ENCODE data around the gene TMEM184A.

Gene TMEM184A

GRCh38 chr7:1503816-1504775 is 51.9 kb downstream of the TMEM184A start, which contains the start of gene INTS1:
Gene INTS1 (minus strand): TSS chr7:1504389. CDS start chr7:1503960, 429 bp downstream.
- Histone ChIP-seq H3K36me3 (ENCODE audit: insufficient read depth, low read length) (peaks cover 19% of the 10 kb centered on the region; the same call in 1 of the 2 replicates), H3K4me3 (peak within 1 kb of the TSS; percentile 82), H3K9ac (ENCODE audit: insufficient read length) (peak within 1 kb of the TSS; percentile 89), H3K27ac (peak within 1 kb of the TSS; percentile 48; the same call in 1 of the 2 replicates), H3K9me3 (ENCODE audit: low read depth, low read length) (no peaks in the 10 kb centered on the region)
- TF ChIP-seq FOXP2 (optimal IDR thresholded peaks at IDR 0.05; ENCODE audit: control extremely low read depth, extremely low read length, insufficient read depth) (peak; percentile 64), POLR2AphosphoS5 (IDR thresholded peaks at IDR 0.05; ENCODE audit: borderline replicate concordance, low read depth, low read length) (peak; percentile 82), EZH2 (IDR thresholded peaks at IDR 0.05) (no peak)
- DNase-seq (ENCODE audit: low read depth, low spot score): peak; percentile 35

DNA sequence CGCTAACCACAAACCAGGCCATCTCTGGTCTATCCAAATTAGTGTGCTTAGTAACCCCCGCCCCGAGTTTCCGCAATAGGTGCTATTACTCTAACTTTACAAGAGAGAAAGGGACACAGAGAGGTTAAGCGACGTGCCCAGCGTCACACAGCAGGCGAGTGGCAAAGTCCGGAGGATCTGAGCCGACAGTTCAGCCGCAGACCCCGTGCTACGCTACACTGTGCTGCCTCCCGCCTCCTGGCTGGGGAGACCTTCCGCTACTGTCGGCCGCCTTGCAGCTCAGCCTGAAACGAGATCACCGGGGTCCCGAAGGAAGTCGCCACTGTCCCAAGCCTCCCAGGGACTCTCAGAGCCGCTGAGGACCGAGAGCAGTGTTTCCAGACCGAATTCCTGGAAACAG is 52.6 kb downstream of the TMEM184A start:
- no peak overlapping the region for H3K27ac ChIP-seq
- H3K9ac ChIP-seq (ENCODE audit: insufficient read length): peak overlapping the region; percentile 89
- H3K36me3 ChIP-seq (ENCODE audit: insufficient read depth, low read length): peaks cover 19% of the 10 kb centered on the region; the same call in 1 of the 2 replicates

GRCh38 chr7:1502845-1503244 is 53.2 kb downstream of the TMEM184A start:
- H3K9ac ChIP-seq (ENCODE audit: insufficient read length): no peak overlapping the region
- no peak for DNase-seq (ENCODE audit: low read depth, low spot score)

More for the DNA sequence above, 52.6 kb downstream of the TMEM184A start:
- Histone ChIP-seq H3K9me3 (ENCODE audit: low read depth, low read length) (no peaks in the 10 kb centered on the region), H3K4me3 (peak overlapping the region; percentile 82)
- TF ChIP-seq FOXP2 (optimal IDR thresholded peaks at IDR 0.05; ENCODE audit: control extremely low read depth, extremely low read length, insufficient read depth) (no peak), EZH2 (IDR thresholded peaks at IDR 0.05) (no peak), POLR2AphosphoS5 (IDR thresholded peaks at IDR 0.05; ENCODE audit: borderline replicate concordance, low read depth, low read length) (no peak)
- DNase-seq (ENCODE audit: low read depth, low spot score): no peak

GRCh38 chr7:1501487-1502270 is 54.3 kb downstream of the TMEM184A start:
- no peak for DNase-seq (ENCODE audit: low read depth, low spot score)
- no peak overlapping the region for H3K27ac ChIP-seq
- H3K4me3 ChIP-seq: no peak overlapping the region
- no peak overlapping the region for H3K9ac ChIP-seq (ENCODE audit: insufficient read length)
- H3K36me3 ChIP-seq (ENCODE audit: insufficient read depth, low read length): peaks cover 19% of the 10 kb centered on the region; the same call in 1 of the 2 replicates
- TF ChIP-seq POLR2AphosphoS5 (IDR thresholded peaks at IDR 0.05; ENCODE audit: borderline replicate concordance, low read depth, low read length) (no peak), FOXP2 (optimal IDR thresholded peaks at IDR 0.05; ENCODE audit: control extremely low read depth, extremely low read length, insufficient read depth) (no peak), EZH2 (IDR thresholded peaks at IDR 0.05) (no peak)
- H3K9me3 ChIP-seq (ENCODE audit: low read depth, low read length): no peaks in the 10 kb centered on the region

More at GRCh38 chr7:1502845-1503244, 53.2 kb downstream of the TMEM184A start:
- H3K36me3 ChIP-seq (ENCODE audit: insufficient read depth, low read length): peaks cover 19% of the 10 kb centered on the region; the same call in 1 of the 2 replicates
- TF ChIP-seq FOXP2 (optimal IDR thresholded peaks at IDR 0.05; ENCODE audit: control extremely low read depth, extremely low read length, insufficient read depth) (no peak), POLR2AphosphoS5 (IDR thresholded peaks at IDR 0.05; ENCODE audit: borderline replicate concordance, low read depth, low read length) (no peak), EZH2 (IDR thresholded peaks at IDR 0.05) (no peak)
- no peaks in the 10 kb centered on the region for H3K9me3 ChIP-seq (ENCODE audit: low read depth, low read length)
- peak overlapping the region; percentile 82 for H3K4me3 ChIP-seq
- no peak overlapping the region for H3K27ac ChIP-seq

DNA sequence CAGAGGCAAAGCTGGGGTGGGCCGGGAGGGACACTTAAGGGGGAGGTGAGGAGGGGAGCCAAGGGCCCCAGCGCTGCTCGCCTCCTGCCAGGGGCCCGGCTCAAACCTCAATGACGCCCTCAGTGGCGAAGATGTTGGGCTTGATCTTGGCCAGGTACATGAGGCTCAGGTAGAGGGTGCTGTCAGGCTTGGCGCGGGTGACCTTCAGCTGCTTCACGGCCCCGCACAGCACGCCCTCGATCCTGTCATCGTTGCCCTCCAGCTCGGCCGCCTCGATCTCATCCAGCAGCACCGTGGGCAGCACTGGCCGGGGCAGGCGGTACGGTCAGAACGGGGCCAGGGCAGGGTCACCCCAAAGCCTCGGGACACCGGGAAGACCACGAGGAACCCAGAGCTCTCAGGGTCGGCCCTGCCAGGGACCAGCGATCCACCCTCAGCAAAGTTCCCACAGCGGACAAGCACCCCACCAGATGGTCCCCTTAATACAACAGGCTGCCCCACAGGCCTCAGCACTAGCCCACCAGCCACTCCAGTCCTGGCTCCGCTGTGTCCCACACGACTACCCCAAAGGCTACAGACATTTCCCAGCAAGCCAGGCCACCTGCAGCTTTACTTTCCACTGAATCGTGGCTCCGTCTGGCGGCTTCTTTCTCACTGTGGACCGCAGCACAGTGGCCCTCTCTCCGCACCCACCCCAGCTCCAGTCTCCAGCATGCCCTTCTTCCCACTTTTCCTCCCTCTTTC is 55.8 kb downstream of the TMEM184A start:
- no peak overlapping the region for H3K27ac ChIP-seq
- no peak overlapping the region for H3K9ac ChIP-seq (ENCODE audit: insufficient read length)
- no peak for DNase-seq (ENCODE audit: low read depth, low spot score)
- TF ChIP-seq FOXP2 (optimal IDR thresholded peaks at IDR 0.05; ENCODE audit: control extremely low read depth, extremely low read length, insufficient read depth): no peak
- TF ChIP-seq POLR2AphosphoS5 (IDR thresholded peaks at IDR 0.05; ENCODE audit: borderline replicate concordance, low read depth, low read length): no peak
- TF ChIP-seq EZH2 (IDR thresholded peaks at IDR 0.05): no peak
- peaks cover 23% of the 10 kb centered on the region; the same call in 1 of the 2 replicates for H3K36me3 ChIP-seq (ENCODE audit: insufficient read depth, low read length)
- no peaks in the 10 kb centered on the region for H3K9me3 ChIP-seq (ENCODE audit: low read depth, low read length)
- no peak overlapping the region for H3K4me3 ChIP-seq

DNA sequence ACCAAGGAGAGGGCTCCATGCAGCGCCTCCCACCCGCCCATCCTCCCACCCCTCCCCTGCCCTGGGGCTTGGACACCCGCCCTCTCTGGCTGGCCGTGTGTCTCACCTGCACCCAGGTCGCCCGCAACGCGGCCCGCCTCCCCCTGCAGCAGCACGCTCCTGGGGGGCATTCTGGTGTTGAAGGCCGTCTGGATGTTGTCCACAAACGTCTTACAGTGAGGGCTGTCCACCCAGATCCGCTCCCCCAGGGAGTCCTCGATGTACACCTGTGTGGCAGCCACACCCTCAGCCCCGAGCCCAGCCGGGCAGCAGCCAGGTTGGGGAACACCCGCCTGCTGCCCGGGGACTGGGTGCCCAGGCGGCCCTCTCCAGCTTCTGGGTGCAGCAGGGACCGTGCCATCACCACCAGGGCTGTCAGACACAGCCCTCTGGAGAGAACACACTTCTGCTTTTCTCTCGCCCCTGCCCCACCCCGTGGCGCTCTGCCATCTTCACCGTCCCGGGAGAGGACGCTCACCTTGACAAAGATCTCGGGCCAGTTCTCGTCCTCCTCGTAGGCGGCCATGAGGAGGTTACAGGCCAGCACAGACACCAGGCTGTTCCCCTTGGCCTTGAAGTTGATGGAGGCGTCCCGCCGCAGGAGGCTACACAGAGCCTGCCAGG is 56.5 kb downstream of the TMEM184A start:
- H3K9ac ChIP-seq (ENCODE audit: insufficient read length): no peak overlapping the region
- DNase-seq (ENCODE audit: low read depth, low spot score): no peak
- TF ChIP-seq EZH2 (IDR thresholded peaks at IDR 0.05) (no peak), FOXP2 (optimal IDR thresholded peaks at IDR 0.05; ENCODE audit: control extremely low read depth, extremely low read length, insufficient read depth) (no peak), POLR2AphosphoS5 (IDR thresholded peaks at IDR 0.05; ENCODE audit: borderline replicate concordance, low read depth, low read length) (no peak)
- H3K4me3 ChIP-seq: no peak overlapping the region
- H3K36me3 ChIP-seq (ENCODE audit: insufficient read depth, low read length): peaks cover 23% of the 10 kb centered on the region; the same call in 1 of the 2 replicates
- no peaks in the 10 kb centered on the region for H3K9me3 ChIP-seq (ENCODE audit: low read depth, low read length)
- no peak overlapping the region for H3K27ac ChIP-seq

Measured in SK-N-MC (cell line).